ENCODE results near the gene ABHD10.

Gene ABHD10

GRCh38 chr3:112001526-112001925 is 22.7 kb downstream of the ABHD10 start:
- H3K36me3 ChIP-seq (ENCODE audit: control insufficient read depth, insufficient read depth, low read length): no peaks in the 10 kb centered on the region
- H3K4me3 ChIP-seq (ENCODE audit: extremely low read depth, insufficient read depth, low read length, poor library complexity, severe bottlenecking): no peak overlapping the region
- 87 to 91% methylated on average over 2 of the region's 2 CpGs for WGBS, 2 experiments (ENCODE audit: insufficient coverage in 2 of 2)
- H3K27ac ChIP-seq (ENCODE audit: low read depth, low read length, severe bottlenecking): no peak overlapping the region
- no peaks in the 10 kb centered on the region for H3K9me3 ChIP-seq (ENCODE audit: control insufficient read depth, low read length)
- peaks cover 17% of the 10 kb centered on the region for H3K4me1 ChIP-seq (ENCODE audit: control insufficient read depth, insufficient read depth, low read length, poor library complexity, severe bottlenecking)

GRCh38 chr3:112002096-112002971 is 23.5 kb downstream of the ABHD10 start:
- Histone ChIP-seq H3K27ac (ENCODE audit: low read depth, low read length, severe bottlenecking) (no peak overlapping the region), H3K9me3 (ENCODE audit: control insufficient read depth, low read length) (no peaks in the 10 kb centered on the region), H3K36me3 (ENCODE audit: control insufficient read depth, insufficient read depth, low read length) (no peaks in the 10 kb centered on the region), H3K4me1 (ENCODE audit: control insufficient read depth, insufficient read depth, low read length, poor library complexity, severe bottlenecking) (peaks cover 18% of the 10 kb centered on the region), H3K4me3 (ENCODE audit: extremely low read depth, insufficient read depth, low read length, poor library complexity, severe bottlenecking) (no peak overlapping the region)
- 56 to 65% methylated on average over 2 to 3 of the region's 8 CpGs for WGBS, 2 experiments (ENCODE audit: insufficient coverage in 2 of 2)

- H3K9me3 ChIP-seq (ENCODE audit: control insufficient read depth, low read length): no peaks in the 10 kb centered on the region
- peaks cover 25% of the 10 kb centered on the region for H3K4me1 ChIP-seq (ENCODE audit: control insufficient read depth, insufficient read depth, low read length, poor library complexity, severe bottlenecking)
- WGBS, 2 experiments (ENCODE audit: insufficient coverage in 2 of 2): 85 to 100% methylated on average over 1 of the region's 4 CpGs
- H3K4me3 ChIP-seq (ENCODE audit: extremely low read depth, insufficient read depth, low read length, poor library complexity, severe bottlenecking): no peak overlapping the region
- H3K27ac ChIP-seq (ENCODE audit: low read depth, low read length, severe bottlenecking): no peak overlapping the region
- no peaks in the 10 kb centered on the region for H3K36me3 ChIP-seq (ENCODE audit: control insufficient read depth, insufficient read depth, low read length)
Observed at GRCh38 chr3:112003321-112004080, 24.7 kb downstream of the ABHD10 start.

GRCh38 chr3:112004187-112004586 is 25.4 kb downstream of the ABHD10 start:
- peaks cover 25% of the 10 kb centered on the region for H3K4me1 ChIP-seq (ENCODE audit: control insufficient read depth, insufficient read depth, low read length, poor library complexity, severe bottlenecking)
- no peaks in the 10 kb centered on the region for H3K36me3 ChIP-seq (ENCODE audit: control insufficient read depth, insufficient read depth, low read length)
- no peaks in the 10 kb centered on the region for H3K9me3 ChIP-seq (ENCODE audit: control insufficient read depth, low read length)
- 85 to 100% methylated on average over 1 of the region's 2 CpGs for WGBS, 2 experiments (ENCODE audit: insufficient coverage in 2 of 2)
- H3K4me3 ChIP-seq (ENCODE audit: extremely low read depth, insufficient read depth, low read length, poor library complexity, severe bottlenecking): no peak overlapping the region
- H3K27ac ChIP-seq (ENCODE audit: low read depth, low read length, severe bottlenecking): no peak overlapping the region

- Histone ChIP-seq H3K27ac (ENCODE audit: low read depth, low read length, severe bottlenecking) (no peak overlapping the region), H3K36me3 (ENCODE audit: control insufficient read depth, insufficient read depth, low read length) (no peaks in the 10 kb centered on the region), H3K4me3 (ENCODE audit: extremely low read depth, insufficient read depth, low read length, poor library complexity, severe bottlenecking) (no peak overlapping the region), H3K9me3 (ENCODE audit: control insufficient read depth, low read length) (no peaks in the 10 kb centered on the region), H3K4me1 (ENCODE audit: control insufficient read depth, insufficient read depth, low read length, poor library complexity, severe bottlenecking) (peaks cover 25% of the 10 kb centered on the region)
- 91 to 100% methylated on average over 2 of the region's 2 CpGs for WGBS, 2 experiments (ENCODE audit: insufficient coverage in 2 of 2)
Observed at GRCh38 chr3:112004669-112005068, 25.8 kb downstream of the ABHD10 start.

GRCh38 chr3:112005091-112005672 is 26.4 kb downstream of the ABHD10 start:
- 73 to 90% methylated on average over 2 to 3 of the region's 4 CpGs for WGBS, 2 experiments (ENCODE audit: insufficient coverage in 2 of 2)
- Histone ChIP-seq H3K4me3 (ENCODE audit: extremely low read depth, insufficient read depth, low read length, poor library complexity, severe bottlenecking) (no peak overlapping the region), H3K27ac (ENCODE audit: low read depth, low read length, severe bottlenecking) (no peak overlapping the region), H3K36me3 (ENCODE audit: control insufficient read depth, insufficient read depth, low read length) (no peaks in the 10 kb centered on the region), H3K4me1 (ENCODE audit: control insufficient read depth, insufficient read depth, low read length, poor library complexity, severe bottlenecking) (peaks cover 25% of the 10 kb centered on the region), H3K9me3 (ENCODE audit: control insufficient read depth, low read length) (no peaks in the 10 kb centered on the region)

- Histone ChIP-seq H3K4me3 (ENCODE audit: extremely low read depth, insufficient read depth, low read length, poor library complexity, severe bottlenecking) (no peak overlapping the region), H3K9me3 (ENCODE audit: control insufficient read depth, low read length) (no peaks in the 10 kb centered on the region), H3K27ac (ENCODE audit: low read depth, low read length, severe bottlenecking) (no peak overlapping the region), H3K36me3 (ENCODE audit: control insufficient read depth, insufficient read depth, low read length) (no peaks in the 10 kb centered on the region), H3K4me1 (ENCODE audit: control insufficient read depth, insufficient read depth, low read length, poor library complexity, severe bottlenecking) (peaks cover 8% of the 10 kb centered on the region)
- WGBS, 2 experiments (ENCODE audit: insufficient coverage in 2 of 2): no CpG with 5 or more reads among the region's 1 CpG
Observed at GRCh38 chr3:112007633-112008032, 28.8 kb downstream of the ABHD10 start.

- no CpG with 5 or more reads among the region's 2 CpGs for WGBS, 2 experiments (ENCODE audit: insufficient coverage in 2 of 2)
- Histone ChIP-seq H3K27ac (ENCODE audit: low read depth, low read length, severe bottlenecking) (no peak overlapping the region), H3K4me1 (ENCODE audit: control insufficient read depth, insufficient read depth, low read length, poor library complexity, severe bottlenecking) (peaks cover 8% of the 10 kb centered on the region), H3K36me3 (ENCODE audit: control insufficient read depth, insufficient read depth, low read length) (no peaks in the 10 kb centered on the region), H3K4me3 (ENCODE audit: extremely low read depth, insufficient read depth, low read length, poor library complexity, severe bottlenecking) (no peak overlapping the region), H3K9me3 (ENCODE audit: control insufficient read depth, low read length) (no peaks in the 10 kb centered on the region)
Observed at GRCh38 chr3:112009670-112010069, 30.8 kb downstream of the ABHD10 start.

- Histone ChIP-seq H3K4me3 (ENCODE audit: extremely low read depth, insufficient read depth, low read length, poor library complexity, severe bottlenecking) (no peak overlapping the region), H3K27ac (ENCODE audit: low read depth, low read length, severe bottlenecking) (no peak overlapping the region), H3K4me1 (ENCODE audit: control insufficient read depth, insufficient read depth, low read length, poor library complexity, severe bottlenecking) (peaks cover 8% of the 10 kb centered on the region), H3K9me3 (ENCODE audit: control insufficient read depth, low read length) (no peaks in the 10 kb centered on the region), H3K36me3 (ENCODE audit: control insufficient read depth, insufficient read depth, low read length) (no peaks in the 10 kb centered on the region)
- 88 to 100% methylated on average over 2 of the region's 3 CpGs for WGBS, 2 experiments (ENCODE audit: insufficient coverage in 2 of 2)
Observed at GRCh38 chr3:112010636-112011035, 31.8 kb downstream of the ABHD10 start.

GRCh38 chr3:112011376-112011940 is 32.6 kb downstream of the ABHD10 start:
- Histone ChIP-seq H3K36me3 (ENCODE audit: control insufficient read depth, insufficient read depth, low read length) (no peaks in the 10 kb centered on the region), H3K4me1 (ENCODE audit: control insufficient read depth, insufficient read depth, low read length, poor library complexity, severe bottlenecking) (peaks cover 8% of the 10 kb centered on the region), H3K4me3 (ENCODE audit: extremely low read depth, insufficient read depth, low read length, poor library complexity, severe bottlenecking) (no peak overlapping the region), H3K27ac (ENCODE audit: low read depth, low read length, severe bottlenecking) (no peak overlapping the region), H3K9me3 (ENCODE audit: control insufficient read depth, low read length) (no peaks in the 10 kb centered on the region)
- WGBS, 2 experiments (ENCODE audit: insufficient coverage in 2 of 2): 88 to 91% methylated on average over 3 to 4 of the region's 6 CpGs
